Breast epithelium (tissue), 3 donors: ENCODE data around the gene PSMG4.

Experiments
- CTCF ChIP-seq, 3 donors: fragments of 450-650 bp; IDR thresholded peaks; one replicate each; pipeline ENCODE4 v1.5.1; 2016 to 2017; ENCODE audit warnings: antibody characterized with exemption in 3 of 3, mild to moderate bottlenecking in 3 of 3, moderate library complexity in 3 of 3
- POLR2A ChIP-seq: fragments of 450-650 bp; IDR thresholded peaks from one replicate; pipeline ENCODE4 v1.6.1; 2016; ENCODE audit warnings: antibody characterized with exemption, mild to moderate bottlenecking, moderate library complexity
- POLR2AphosphoS5 ChIP-seq, 3 donors: sonication (generic); formaldehyde crosslinking; IDR thresholded peaks; one replicate each; pipeline ENCODE4 v1.6.1; 2017; ENCODE audit warnings: antibody characterized with exemption in 3 of 3

- TF ChIP-seq CTCF (IDR thresholded peaks at IDR 0.05) (no peak), POLR2A (no peak), POLR2AphosphoS5 (IDR thresholded peaks at IDR 0.05) (no peak)
Observed at GRCh38 chr6:3304500-3305215, 45.9 kb downstream of the PSMG4 start.
